ENCODE data around the gene PSAT1. TPM values are rescaled to one million over a fixed set of nuclear protein-coding genes. Genes with fewer than 3 reads are reported as not detected.

The PSAT1 gene
- total and polyA plus RNA-seq, 2 experiments from 2014 or later = 414 to 486 TPM

GRCh38 chr9:78295177-78295575, 1.7 kb upstream of the PSAT1 start (continued):
- TF ChIP-seq, protein P1, sequence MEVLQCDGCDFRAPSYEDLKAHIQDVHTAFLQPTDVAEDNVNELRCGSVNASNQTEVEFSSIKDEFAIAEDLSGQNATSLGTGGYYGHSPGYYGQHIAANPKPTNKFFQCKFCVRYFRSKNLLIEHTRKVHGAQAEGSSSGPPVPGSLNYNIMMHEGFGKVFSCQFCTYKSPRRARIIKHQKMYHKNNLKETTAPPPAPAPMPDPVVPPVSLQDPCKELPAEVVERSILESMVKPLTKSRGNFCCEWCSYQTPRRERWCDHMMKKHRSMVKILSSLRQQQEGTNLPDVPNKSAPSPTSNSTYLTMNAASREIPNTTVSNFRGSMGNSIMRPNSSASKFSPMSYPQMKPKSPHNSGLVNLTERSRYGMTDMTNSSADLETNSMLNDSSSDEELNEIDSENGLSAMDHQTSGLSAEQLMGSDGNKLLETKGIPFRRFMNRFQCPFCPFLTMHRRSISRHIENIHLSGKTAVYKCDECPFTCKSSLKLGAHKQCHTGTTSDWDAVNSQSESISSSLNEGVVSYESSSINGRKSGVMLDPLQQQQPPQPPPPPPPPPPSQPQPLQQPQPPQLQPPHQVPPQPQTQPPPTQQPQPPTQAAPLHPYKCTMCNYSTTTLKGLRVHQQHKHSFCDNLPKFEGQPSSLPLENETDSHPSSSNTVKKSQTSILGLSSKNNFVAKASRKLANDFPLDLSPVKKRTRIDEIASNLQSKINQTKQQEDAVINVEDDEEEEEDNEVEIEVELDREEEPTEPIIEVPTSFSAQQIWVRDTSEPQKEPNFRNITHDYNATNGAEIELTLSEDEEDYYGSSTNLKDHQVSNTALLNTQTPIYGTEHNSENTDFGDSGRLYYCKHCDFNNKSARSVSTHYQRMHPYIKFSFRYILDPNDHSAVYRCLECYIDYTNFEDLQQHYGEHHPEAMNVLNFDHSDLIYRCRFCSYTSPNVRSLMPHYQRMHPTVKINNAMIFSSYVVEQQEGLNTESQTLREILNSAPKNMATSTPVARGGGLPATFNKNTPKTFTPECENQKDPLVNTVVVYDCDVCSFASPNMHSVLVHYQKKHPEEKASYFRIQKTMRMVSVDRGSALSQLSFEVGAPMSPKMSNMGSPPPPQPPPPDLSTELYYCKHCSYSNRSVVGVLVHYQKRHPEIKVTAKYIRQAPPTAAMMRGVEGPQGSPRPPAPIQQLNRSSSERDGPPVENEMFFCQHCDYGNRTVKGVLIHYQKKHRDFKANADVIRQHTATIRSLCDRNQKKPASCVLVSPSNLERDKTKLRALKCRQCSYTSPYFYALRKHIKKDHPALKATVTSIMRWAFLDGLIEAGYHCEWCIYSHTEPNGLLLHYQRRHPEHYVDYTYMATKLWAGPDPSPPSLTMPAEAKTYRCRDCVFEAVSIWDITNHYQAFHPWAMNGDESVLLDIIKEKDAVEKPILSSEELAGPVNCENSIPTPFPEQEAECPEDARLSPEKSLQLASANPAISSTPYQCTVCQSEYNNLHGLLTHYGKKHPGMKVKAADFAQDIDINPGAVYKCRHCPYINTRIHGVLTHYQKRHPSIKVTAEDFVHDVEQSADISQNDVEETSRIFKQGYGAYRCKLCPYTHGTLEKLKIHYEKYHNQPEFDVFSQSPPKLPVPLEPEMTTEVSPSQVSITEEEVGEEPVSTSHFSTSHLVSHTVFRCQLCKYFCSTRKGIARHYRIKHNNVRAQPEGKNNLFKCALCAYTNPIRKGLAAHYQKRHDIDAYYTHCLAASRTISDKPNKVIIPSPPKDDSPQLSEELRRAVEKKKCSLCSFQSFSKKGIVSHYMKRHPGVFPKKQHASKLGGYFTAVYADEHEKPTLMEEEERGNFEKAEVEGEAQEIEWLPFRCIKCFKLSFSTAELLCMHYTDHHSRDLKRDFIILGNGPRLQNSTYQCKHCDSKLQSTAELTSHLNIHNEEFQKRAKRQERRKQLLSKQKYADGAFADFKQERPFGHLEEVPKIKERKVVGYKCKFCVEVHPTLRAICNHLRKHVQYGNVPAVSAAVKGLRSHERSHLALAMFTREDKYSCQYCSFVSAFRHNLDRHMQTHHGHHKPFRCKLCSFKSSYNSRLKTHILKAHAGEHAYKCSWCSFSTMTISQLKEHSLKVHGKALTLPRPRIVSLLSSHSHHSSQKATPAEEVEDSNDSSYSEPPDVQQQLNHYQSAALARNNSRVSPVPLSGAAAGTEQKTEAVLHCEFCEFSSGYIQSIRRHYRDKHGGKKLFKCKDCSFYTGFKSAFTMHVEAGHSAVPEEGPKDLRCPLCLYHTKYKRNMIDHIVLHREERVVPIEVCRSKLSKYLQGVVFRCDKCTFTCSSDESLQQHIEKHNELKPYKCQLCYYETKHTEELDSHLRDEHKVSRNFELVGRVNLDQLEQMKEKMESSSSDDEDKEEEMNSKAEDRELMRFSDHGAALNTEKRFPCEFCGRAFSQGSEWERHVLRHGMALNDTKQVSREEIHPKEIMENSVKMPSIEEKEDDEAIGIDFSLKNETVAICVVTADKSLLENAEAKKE (CRISPR knock-in tag; IDR thresholded peaks at IDR 0.05) = no peak

DNA sequence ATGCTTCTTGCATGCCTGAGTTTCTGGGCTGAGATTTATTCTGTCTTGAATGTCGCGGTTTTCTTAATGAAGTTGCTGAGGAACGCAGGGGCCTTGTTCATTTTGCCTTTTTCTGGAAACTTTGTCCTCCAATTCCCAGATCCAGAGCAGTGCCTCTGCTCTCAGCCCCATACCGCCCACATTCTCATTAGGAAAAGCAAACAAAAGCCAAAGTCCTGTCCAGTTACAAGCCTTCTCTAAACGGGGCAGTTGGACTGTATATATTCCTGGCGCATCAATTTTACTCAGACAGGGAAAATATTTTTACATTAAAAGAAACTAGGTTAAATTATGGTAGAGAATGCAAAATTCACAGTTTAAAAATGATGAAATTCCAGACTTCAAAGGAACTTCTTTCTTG, 1.2 kb upstream of the PSAT1 start:
- Mint-ChIP-seq H3K36me3 (ENCODE audit: low read depth) (peaks cover 38% of the 10 kb centered on the region), H3K4me3 (peak overlapping the region; percentile 99), H3K27ac (peak overlapping the region; percentile 100), H3K4me1 (peaks cover 33% of the 10 kb centered on the region), H3K27me3 (ENCODE audit: insufficient read depth, low read depth, poor library complexity) (peaks cover 22% of the 10 kb centered on the region), H3K9me3 (peaks cover 8% of the 10 kb centered on the region; the same call in 2 of the 3 replicates)
- DNase-seq (ENCODE audit: low spot score) (no peak), ATAC-seq (no peak)
- H3K36me3 ChIP-seq (ENCODE audit: insufficient read depth) = peaks cover 11% of the 10 kb centered on the region
- H3F3A ChIP-seq (replicated peaks; ENCODE audit: low read depth) = no peaks in the 10 kb centered on the region; the same call in 1 of the 2 replicates
- H3K4me3 ChIP-seq = peak overlapping the region; percentile 95
- peaks cover 31% of the 10 kb centered on the region for H3K4me1 ChIP-seq (ENCODE audit: insufficient read depth)
- H3K4me2 ChIP-seq = peak overlapping the region; percentile 96
- peak overlapping the region; percentile 100 for H3K27ac ChIP-seq (ENCODE audit: low read depth)
- no peak overlapping the region for H2AFZ ChIP-seq
- H3K9me2 ChIP-seq (ENCODE audit: insufficient read depth) = no peaks in the 10 kb centered on the region
- H4K20me1 ChIP-seq (replicated peaks; ENCODE audit: insufficient read depth) = peaks cover 29% of the 10 kb centered on the region
- H3K27me3 ChIP-seq (ENCODE audit: insufficient read depth) = no peaks in the 10 kb centered on the region
- H3K79me2 ChIP-seq (replicated peaks; ENCODE audit: insufficient read depth) = peaks cover 38% of the 10 kb centered on the region
- TF ChIP-seq JUNB (IDR thresholded peaks at IDR 0.05; ENCODE audit: unreplicated experiment) (no peak), POLR2AphosphoS5 (IDR thresholded peaks at IDR 0.05; ENCODE audit: low read depth) (no peak), STAT1 (IDR thresholded peaks at IDR 0.05; ENCODE audit: unreplicated experiment) (no peak), ZNF331 (CRISPR knock-in tag; IDR thresholded peaks at IDR 0.05; ENCODE audit: low read depth) (no peak), EZH2 (IDR thresholded peaks at IDR 0.05; ENCODE audit: low read depth, unreplicated experiment) (no peak), NANOG (IDR thresholded peaks at IDR 0.05; ENCODE audit: borderline replicate concordance) (no peak)
- TF ChIP-seq, protein P2, sequence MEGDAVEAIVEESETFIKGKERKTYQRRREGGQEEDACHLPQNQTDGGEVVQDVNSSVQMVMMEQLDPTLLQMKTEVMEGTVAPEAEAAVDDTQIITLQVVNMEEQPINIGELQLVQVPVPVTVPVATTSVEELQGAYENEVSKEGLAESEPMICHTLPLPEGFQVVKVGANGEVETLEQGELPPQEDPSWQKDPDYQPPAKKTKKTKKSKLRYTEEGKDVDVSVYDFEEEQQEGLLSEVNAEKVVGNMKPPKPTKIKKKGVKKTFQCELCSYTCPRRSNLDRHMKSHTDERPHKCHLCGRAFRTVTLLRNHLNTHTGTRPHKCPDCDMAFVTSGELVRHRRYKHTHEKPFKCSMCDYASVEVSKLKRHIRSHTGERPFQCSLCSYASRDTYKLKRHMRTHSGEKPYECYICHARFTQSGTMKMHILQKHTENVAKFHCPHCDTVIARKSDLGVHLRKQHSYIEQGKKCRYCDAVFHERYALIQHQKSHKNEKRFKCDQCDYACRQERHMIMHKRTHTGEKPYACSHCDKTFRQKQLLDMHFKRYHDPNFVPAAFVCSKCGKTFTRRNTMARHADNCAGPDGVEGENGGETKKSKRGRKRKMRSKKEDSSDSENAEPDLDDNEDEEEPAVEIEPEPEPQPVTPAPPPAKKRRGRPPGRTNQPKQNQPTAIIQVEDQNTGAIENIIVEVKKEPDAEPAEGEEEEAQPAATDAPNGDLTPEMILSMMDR (conservative IDR thresholded peaks at IDR 0.05; ENCODE audit: low read depth in 2 of 2) = no peak
- TF ChIP-seq, protein P1 (CRISPR knock-in tag; IDR thresholded peaks at IDR 0.05) = no peak
